GM12878 (cell line): ENCODE data around the gene TSR1. TPM values are rescaled to one million over a fixed set of nuclear protein-coding genes. Genes with fewer than 3 reads are reported as not detected.

Experiments used
- ATAC-seq: fragments of 200-7000 bp; cut with Tn5 transposase; 3 replicates; pipeline ENCODE4 v1.9.1; 2020; ENCODE audit warnings: mild to moderate bottlenecking, moderate library complexity
- BruUV-seq: library from RNA; stranded (reverse); fragments of 400-500 nt; replicated peaks from 2 replicates; lab custom pipeline; 2021; lab: Mats Ljungman, UMichigan
- CTCF ChIA-PET: fragments of 300-600 bp; sonication (Branson Sonifier 250); formaldehyde crosslinking; extraction: SDS; loops from one replicate; lab custom pipeline; 2021; ENCODE audit warnings: inconsistent platforms; lab: Yijun Ruan, JAX
- POLR2A ChIA-PET: fragments of 350-600 bp; formaldehyde crosslinking; extraction: SDS; loops from one replicate; lab custom pipeline; 2021; ENCODE audit warnings: inconsistent platforms; lab: Charles Lee
- RAD21 ChIA-PET: fragments of 300-600 bp; sonication (Branson Sonifier 250); formaldehyde crosslinking; loops from one replicate; lab custom pipeline; 2023; ENCODE audit warnings: antibody characterized with exemption; ENCODE audit not compliant: unreplicated experiment; lab: Charles Lee
- SMC1A ChIA-PET: fragments of 300-600 bp; sonication (Branson Sonifier 250); formaldehyde crosslinking; loops from one replicate; lab custom pipeline; 2023; ENCODE audit not compliant: unreplicated experiment, uncharacterized antibody; lab: Charles Lee
- DNase-seq: peaks from one replicate; pipeline ENCODE4 v3.0.0-alpha.2; 2011; ENCODE audit warnings: low read depth, low spot score
- FAIRE-seq: peaks from 3 replicates; lab custom pipeline; 2011; peaks lifted over from hg19 to GRCh38; lab: Jason Lieb, UNC
- H2AFZ ChIP-seq: 2 replicates; pipeline ENCODE4 v1.6.0; 2011; ENCODE audit warnings: low read depth, low read length, control low read depth; ENCODE audit not compliant: control insufficient read depth
- H3K27ac ChIP-seq: 2 replicates; pipeline ENCODE4 v1.5.1; 2011; ENCODE audit warnings: control low read depth; ENCODE audit not compliant: control insufficient read depth, insufficient read depth
- H3K27me3 ChIP-seq, 2 experiments: replicated peaks in 1 of 2; 2 replicates each; pipeline versions ENCODE4 v1.6.0 to v1.6.1; 2011; ENCODE audit warnings: low read length in 1 of 2; ENCODE audit not compliant: control insufficient read depth in 2 of 2, insufficient read depth in 2 of 2
- H3K36me3 ChIP-seq, 2 experiments: 2 replicates each; pipeline ENCODE4 v1.5.1; 2011; ENCODE audit warnings: low read length in 1 of 2; ENCODE audit not compliant: control insufficient read depth in 2 of 2, insufficient read depth in 2 of 2
- H3K4me1 ChIP-seq: 2 replicates; pipeline ENCODE4 v1.6.1; 2011; ENCODE audit warnings: mild to moderate bottlenecking, low read length, moderate library complexity, mixed read lengths; ENCODE audit not compliant: control insufficient read depth, insufficient read depth
- H3K4me2 ChIP-seq: 2 replicates; pipeline ENCODE4 v1.6.0; 2011; ENCODE audit warnings: control low read depth; ENCODE audit not compliant: control insufficient read depth, insufficient read depth
- H3K4me3 ChIP-seq: fragments of 200-600 bp; sonication (generic); 2 replicates; pipeline ENCODE4 v1.5.1; 2016
- H3K79me2 ChIP-seq: 2 replicates; pipeline ENCODE4 v1.6.0; 2011; ENCODE audit warnings: low read length; ENCODE audit not compliant: control insufficient read depth, insufficient read depth
- H3K9ac ChIP-seq: 2 replicates; pipeline ENCODE4 v1.8.0; 2011; ENCODE audit warnings: low read length, control low read depth, mixed read lengths; ENCODE audit not compliant: control insufficient read depth, insufficient read depth
- H3K9me3 ChIP-seq: replicated peaks from 3 replicates; pipeline ENCODE4 v1.5.1; 2011; ENCODE audit warnings: mild to moderate bottlenecking, low read length; ENCODE audit not compliant: control insufficient read depth, insufficient read depth
- H4K20me1 ChIP-seq: 2 replicates; pipeline ENCODE4 v1.6.0; 2011; ENCODE audit not compliant: control insufficient read depth, insufficient read depth
- BHLHE40 ChIP-seq, 2 experiments: fragments of 450-650 bp in 1 of 2; IDR thresholded peaks; 2 replicates each; pipeline ENCODE4 v1.6.1; 2011 to 2017; ENCODE audit warnings: low read depth in 2 of 2, borderline replicate concordance in 1 of 2, improper control_type of control experiment in 1 of 2, low read length in 1 of 2, mild to moderate bottlenecking in 1 of 2
- CBX5 ChIP-seq: sonication (generic); IDR thresholded peaks from 2 replicates; pipeline ENCODE4 v1.6.1; 2016; ENCODE audit warnings: low read depth, moderate library complexity, mild to moderate bottlenecking, inconsistent platforms
- CREB1 ChIP-seq: IDR thresholded peaks from 2 replicates; pipeline ENCODE4 v1.6.1; 2012; ENCODE audit warnings: low read depth, mild to moderate bottlenecking, inconsistent platforms
- DPF2 ChIP-seq: fragments of 450-650 bp; IDR thresholded peaks from 2 replicates; pipeline ENCODE4 v1.6.1; 2017; ENCODE audit warnings: mild to moderate bottlenecking
- JUNB ChIP-seq: IDR thresholded peaks from 2 replicates; pipeline ENCODE4 v1.6.1; 2016; ENCODE audit warnings: antibody characterized with exemption, mild to moderate bottlenecking
- MYC ChIP-seq: IDR thresholded peaks from 2 replicates; pipeline ENCODE4 v1.6.1; 2011; ENCODE audit warnings: mild to moderate bottlenecking, low read length, moderate library complexity, inconsistent platforms; ENCODE audit not compliant: insufficient read depth, insufficient replicate concordance, insufficient read length, severe bottlenecking
- NR2F1 ChIP-seq: fragments of 450-650 bp; conservative IDR thresholded peaks from 2 replicates; pipeline ENCODE4 v1.6.1; 2017; ENCODE audit warnings: mild to moderate bottlenecking
- POLR2A ChIP-seq: IDR thresholded peaks from 2 replicates; pipeline ENCODE4 v1.6.1; 2011; ENCODE audit warnings: low read depth, mild to moderate bottlenecking, low read length
- SRF ChIP-seq, 2 experiments: IDR thresholded peaks; 2 replicates each; pipeline ENCODE4 v1.6.1; 2011; ENCODE audit warnings: low read depth in 2 of 2, low read length in 2 of 2, mild to moderate bottlenecking in 1 of 2, moderate library complexity in 1 of 2
- YY1 ChIP-seq: IDR thresholded peaks from 2 replicates; pipeline ENCODE4 v1.6.1; 2011; ENCODE audit warnings: low read depth, mild to moderate bottlenecking, low read length
- ZNF217 ChIP-seq: fragments of 450-650 bp; IDR thresholded peaks from 2 replicates; pipeline ENCODE4 v1.6.1; 2017; ENCODE audit warnings: antibody characterized with exemption, mild to moderate bottlenecking
- ZSCAN29 ChIP-seq: fragments of 450-650 bp; IDR thresholded peaks from 2 replicates; pipeline ENCODE4 v1.6.1; 2017; ENCODE audit warnings: mild to moderate bottlenecking, moderate library complexity
- WGBS: methylation state at CpG from one replicate; pipeline ENCODE4 v1.1.6; 2016; ENCODE audit warnings: low lambda C conversion rate; ENCODE audit not compliant: insufficient replicate concordance, insufficient coverage; ENCODE audit errors: missing lambda C conversion rate; 5-methylcytosine and 5-hydroxymethylcytosine counted together
- in situ Hi-C: fragments of 300-500 bp; cut with MboI; formaldehyde crosslinking; loops from 9 replicates; pipeline ENCODE4 v1.14.3; 2018; ENCODE audit warnings: mixed read lengths
- intact Hi-C: fragments of 100-400 bp; cut with micrococcal nuclease; formaldehyde crosslinking; loops from one replicate; pipeline ENCODE4 v1.14.2; 2022; ENCODE audit not compliant: unreplicated experiment
- polyA plus RNA-seq, 11 experiments: library from polyadenylated mRNA; depleted of rRNA in 4 of 11; unstranded in 6 of 11; stranded (reverse) in 5 of 11; fragments of >200 nt; fragmentation: Nextera tagmentation in 4 of 11; fragmentation: Illumina TruSeq in 1 of 11; extraction: Ambion mirVana in 4 of 11; extraction: Trizol in 1 of 11; gene quantifications; 1 replicate in 1 of 11; 2 replicates in 10 of 11; pipeline versions ENCODE4 v1.2.1 to v1.2.3, GENCODE V29; 2011 to 2016; ENCODE audit warnings: inconsistent platforms in 2 of 11, missing spikeins in 2 of 11, low read depth in 1 of 11
- total RNA-seq, 4 experiments: library from RNA; depleted of rRNA in 3 of 4; stranded (reverse); fragments of >200 nt in 3 of 4; fragmentation: Illumina TruSeq in 1 of 4; extraction: Trizol in 1 of 4; gene quantifications; 2 replicates each; pipeline versions ENCODE4 v1.2.1 to v1.2.3, GENCODE V29; 2013 to 2021
- TF ChIP-seq, protein P1 (sequence below): fragments of 150-350 bp; IDR thresholded peaks from 2 replicates; pipeline ENCODE4 v1.6.1; 2014; ENCODE audit warnings: mild to moderate bottlenecking, low read depth, low read length
- TF ChIP-seq, protein P2 (sequence below): IDR thresholded peaks from 2 replicates; pipeline ENCODE4 v1.6.1; 2012; ENCODE audit warnings: improper control_type of control experiment, low read depth, low read length; ENCODE audit not compliant: insufficient replicate concordance

Gene TSR1
- total and polyA plus RNA-seq, 10 of the 15 experiments (the other 5 are each of a cell fraction or from before 2014, with no cell fraction given), result 14.7 to 100 (median 46.9) TPM

- TF ChIP-seq NR2F1, result 0 out of 2 replicates have a peak, but pooled peaks have one; percentile 32
- peak; percentile 24; the same call in 1 of the 2 replicates for TF ChIP-seq YY1
- no peak for TF ChIP-seq ZNF217
Observed at GRCh38 chr17:2337544-2338314, 1.5 kb upstream of the TSR1 start (continued).

DNA sequence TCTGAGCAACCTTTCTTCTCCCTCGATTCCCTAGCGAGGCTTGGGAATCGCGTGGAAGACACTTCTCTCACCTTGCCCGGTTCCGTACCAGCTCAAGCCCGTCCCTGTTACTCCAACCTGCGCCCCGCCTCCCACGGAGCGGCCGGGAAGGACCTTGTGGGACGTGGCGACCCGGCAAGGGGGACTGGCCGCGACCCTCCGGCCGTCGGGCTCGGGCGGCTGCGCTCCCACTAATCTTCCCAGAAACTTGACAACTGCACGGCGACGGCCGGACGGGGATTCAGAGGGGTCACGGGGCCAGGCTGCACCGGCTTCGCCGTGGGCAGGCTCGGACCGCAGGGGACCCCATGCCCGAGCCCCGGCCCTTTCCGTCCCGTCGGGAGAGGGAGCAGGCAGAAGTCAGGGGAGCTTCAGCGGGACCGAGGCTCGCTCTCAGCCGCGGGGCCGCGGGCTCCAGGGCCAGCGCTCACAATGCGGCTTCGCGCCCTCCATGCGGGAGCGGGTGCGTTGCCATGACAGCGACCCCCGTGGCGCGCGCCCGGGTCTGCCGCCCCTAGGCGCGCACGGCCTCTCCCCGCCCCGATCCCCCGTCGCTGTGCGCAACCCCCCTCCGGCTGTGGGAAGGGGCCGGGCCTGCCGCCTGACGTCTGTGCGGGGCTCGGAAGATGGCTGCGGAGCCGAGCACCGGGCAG lies 741 bp upstream of the TSR1 start, which contains the start of gene SGSM2:
TSS of gene SGSM2 (plus strand) at position 650 of the 692 bp plus-strand sequence. CDS start 188 bp downstream, outside the sequence.
- TSS peak; percentile 60 for BruUV-seq
- Histone ChIP-seq H4K20me1 (no peaks in the 10 kb centered on the region), H3K79me2 (peaks cover 48% of the 10 kb centered on the region), H3K4me3 (peak within 1 kb of the TSS; percentile 92), H3K4me1 (peaks cover 5% of the 10 kb centered on the region), H3K27ac (peak within 1 kb of the TSS; percentile 86), H3K9ac (peak within 1 kb of the TSS; percentile 90), H3K9me3 (no peaks in the 10 kb centered on the region), H3K36me3 (peaks cover 3 to 21% of the 10 kb centered on the region in 2 experiments), H3K27me3 (no peaks in the 10 kb centered on the region), H2AFZ (peak within 1 kb of the TSS; percentile 86), H3K4me2 (peak within 1 kb of the TSS; percentile 100)
- ChIA-PET CTCF (interaction anchor here (0.8 to 3.1 kb wide), 9 partner anchors 16 to 282 kb away, joined by 3 to 13 read pairs (median 5); no protein-coding TSS in a partner anchor), SMC1A (interaction anchor here (0.9 to 2.0 kb wide), 8 partner anchors 16 to 284 kb away, joined by 3 to 8 read pairs (median 4); no protein-coding TSS in a partner anchor), RAD21 (interaction anchor here (0.9 to 2.6 kb wide), 11 partner anchors 15 to 620 kb away, joined by 3 to 11 read pairs (median 5); partner anchors contain the start of genes HIC1, SMG6 and SRR), POLR2A (interaction anchor here (0.5 to 2.8 kb wide), 8 partner anchors 29 to 620 kb away, joined by 3 to 12 read pairs (median 5); partner anchors contain the start of genes SMG6 and SRR)
- WGBS, result under 1% methylated on average over 51 of the region's 77 CpGs
- intact Hi-C loops (loop anchor here (2.0 to 5.0 kb wide), 2 partner anchors 70 to 285 kb away; no protein-coding TSS in a partner anchor), in situ Hi-C loops (no loop called here)
- peak; percentile 71 for ATAC-seq
- no peak for FAIRE-seq
- DNase-seq, result no peak
- TF ChIP-seq, protein P1, sequence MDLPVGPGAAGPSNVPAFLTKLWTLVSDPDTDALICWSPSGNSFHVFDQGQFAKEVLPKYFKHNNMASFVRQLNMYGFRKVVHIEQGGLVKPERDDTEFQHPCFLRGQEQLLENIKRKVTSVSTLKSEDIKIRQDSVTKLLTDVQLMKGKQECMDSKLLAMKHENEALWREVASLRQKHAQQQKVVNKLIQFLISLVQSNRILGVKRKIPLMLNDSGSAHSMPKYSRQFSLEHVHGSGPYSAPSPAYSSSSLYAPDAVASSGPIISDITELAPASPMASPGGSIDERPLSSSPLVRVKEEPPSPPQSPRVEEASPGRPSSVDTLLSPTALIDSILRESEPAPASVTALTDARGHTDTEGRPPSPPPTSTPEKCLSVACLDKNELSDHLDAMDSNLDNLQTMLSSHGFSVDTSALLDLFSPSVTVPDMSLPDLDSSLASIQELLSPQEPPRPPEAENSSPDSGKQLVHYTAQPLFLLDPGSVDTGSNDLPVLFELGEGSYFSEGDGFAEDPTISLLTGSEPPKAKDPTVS, result no peak
- TF ChIP-seq BHLHE40 (IDR thresholded peaks at IDR 0.05; ENCODE audit: borderline replicate concordance in 1 of 2, low read depth in 2 of 2, low read length in 1 of 2), result 0 out of 4 replicates have a peak, but pooled peaks of 1 of the 2 experiments have one; percentile 3
- TF ChIP-seq, protein P2, sequence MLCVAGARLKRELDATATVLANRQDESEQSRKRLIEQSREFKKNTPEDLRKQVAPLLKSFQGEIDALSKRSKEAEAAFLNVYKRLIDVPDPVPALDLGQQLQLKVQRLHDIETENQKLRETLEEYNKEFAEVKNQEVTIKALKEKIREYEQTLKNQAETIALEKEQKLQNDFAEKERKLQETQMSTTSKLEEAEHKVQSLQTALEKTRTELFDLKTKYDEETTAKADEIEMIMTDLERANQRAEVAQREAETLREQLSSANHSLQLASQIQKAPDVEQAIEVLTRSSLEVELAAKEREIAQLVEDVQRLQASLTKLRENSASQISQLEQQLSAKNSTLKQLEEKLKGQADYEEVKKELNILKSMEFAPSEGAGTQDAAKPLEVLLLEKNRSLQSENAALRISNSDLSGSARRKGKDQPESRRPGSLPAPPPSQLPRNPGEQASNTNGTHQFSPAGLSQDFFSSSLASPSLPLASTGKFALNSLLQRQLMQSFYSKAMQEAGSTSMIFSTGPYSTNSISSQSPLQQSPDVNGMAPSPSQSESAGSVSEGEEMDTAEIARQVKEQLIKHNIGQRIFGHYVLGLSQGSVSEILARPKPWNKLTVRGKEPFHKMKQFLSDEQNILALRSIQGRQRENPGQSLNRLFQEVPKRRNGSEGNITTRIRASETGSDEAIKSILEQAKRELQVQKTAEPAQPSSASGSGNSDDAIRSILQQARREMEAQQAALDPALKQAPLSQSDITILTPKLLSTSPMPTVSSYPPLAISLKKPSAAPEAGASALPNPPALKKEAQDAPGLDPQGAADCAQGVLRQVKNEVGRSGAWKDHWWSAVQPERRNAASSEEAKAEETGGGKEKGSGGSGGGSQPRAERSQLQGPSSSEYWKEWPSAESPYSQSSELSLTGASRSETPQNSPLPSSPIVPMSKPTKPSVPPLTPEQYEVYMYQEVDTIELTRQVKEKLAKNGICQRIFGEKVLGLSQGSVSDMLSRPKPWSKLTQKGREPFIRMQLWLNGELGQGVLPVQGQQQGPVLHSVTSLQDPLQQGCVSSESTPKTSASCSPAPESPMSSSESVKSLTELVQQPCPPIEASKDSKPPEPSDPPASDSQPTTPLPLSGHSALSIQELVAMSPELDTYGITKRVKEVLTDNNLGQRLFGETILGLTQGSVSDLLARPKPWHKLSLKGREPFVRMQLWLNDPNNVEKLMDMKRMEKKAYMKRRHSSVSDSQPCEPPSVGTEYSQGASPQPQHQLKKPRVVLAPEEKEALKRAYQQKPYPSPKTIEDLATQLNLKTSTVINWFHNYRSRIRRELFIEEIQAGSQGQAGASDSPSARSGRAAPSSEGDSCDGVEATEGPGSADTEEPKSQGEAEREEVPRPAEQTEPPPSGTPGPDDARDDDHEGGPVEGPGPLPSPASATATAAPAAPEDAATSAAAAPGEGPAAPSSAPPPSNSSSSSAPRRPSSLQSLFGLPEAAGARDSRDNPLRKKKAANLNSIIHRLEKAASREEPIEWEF, result no peak
- TF ChIP-seq JUNB, result no peak
- no peak for TF ChIP-seq CBX5
- TF ChIP-seq CREB1, result 0 out of 2 replicates have a peak, but pooled peaks have one; percentile 14
- peak; percentile 17 for TF ChIP-seq DPF2
- no peak for TF ChIP-seq MYC
- peak; percentile 35; the same call in 1 of the 2 replicates for TF ChIP-seq POLR2A
- no peak for TF ChIP-seq ZSCAN29
- TF ChIP-seq SRF (IDR thresholded peaks at IDR 0.05; ENCODE audit: low read depth in 2 of 2, low read length in 2 of 2), result no peak
